SK-N-SH (cell line): ENCODE data around the gene MGAT4A. TPM values are rescaled to one million over a fixed set of nuclear protein-coding genes. Genes with fewer than 3 reads are reported as not detected.

ENCODE experiments used
- CTCF ChIA-PET: fragments of 300-600, 350-600 bp; formaldehyde crosslinking; extraction: SDS; loops from one replicate; lab custom pipeline; 2021; lab: Yijun Ruan, JAX
- POLR2A ChIA-PET: fragments of 350-600 bp; sonication (Branson Sonifier 250); formaldehyde crosslinking; extraction: SDS; loops from one replicate; lab custom pipeline; 2020; ENCODE audit warnings: antibody characterized with exemption, inconsistent platforms; lab: Yijun Ruan, JAX
- DNase-seq: peaks from one replicate; pipeline ENCODE4 v3.0.0; 2012
- H2AFZ ChIP-seq: fragments of 200-600 bp; sonication (generic); 2 replicates; pipeline ENCODE4 v1.8.1; 2016; ENCODE audit warnings: antibody characterized with exemption, mild to moderate bottlenecking, low read depth
- H3F3A ChIP-seq: fragments of 200-600 bp; sonication (generic); replicated peaks from 2 replicates; pipeline ENCODE3; 2016; ENCODE audit warnings: antibody characterized with exemption, mild to moderate bottlenecking; ENCODE audit not compliant: insufficient read depth
- H3K27ac ChIP-seq, 2 experiments: fragments of 200-500 bp in 1 of 2; fragments of 200-600 bp in 1 of 2; sonication (Bioruptor generic) in 1 of 2; sonication (generic), shearing (Covaris generic) in 1 of 2; 2 replicates each; pipeline versions ENCODE4 v1.5.1 to v1.6.1; 2014 to 2016; ENCODE audit warnings: low read depth in 2 of 2, inconsistent platforms in 1 of 2, low read length in 1 of 2, mild to moderate bottlenecking in 1 of 2, mixed read lengths in 1 of 2
- H3K27me3 ChIP-seq: fragments of 200-600 bp; sonication (generic), shearing (Covaris generic); 2 replicates; pipeline ENCODE4 v1.6.1; 2016; ENCODE audit warnings: mixed run types; ENCODE audit not compliant: insufficient read depth
- H3K36me3 ChIP-seq, 2 experiments: fragments of 200-500 bp in 1 of 2; fragments of 200-600 bp in 1 of 2; sonication (Bioruptor generic) in 1 of 2; sonication (generic) in 1 of 2; replicated peaks in 1 of 2; 2 replicates each; pipeline versions ENCODE3 to v1.5.1; 2014 to 2016; ENCODE audit warnings: low read length in 1 of 2, mild to moderate bottlenecking in 1 of 2; ENCODE audit not compliant: insufficient read depth in 2 of 2, control insufficient read depth in 1 of 2
- H3K4me1 ChIP-seq, 2 experiments: fragments of 200-500 bp in 1 of 2; fragments of 200-600 bp in 1 of 2; sonication (Bioruptor generic) in 1 of 2; sonication (generic), shearing (Covaris generic) in 1 of 2; 2 replicates each; pipeline versions ENCODE4 v1.5.1 to v1.6.1; 2014 to 2016; ENCODE audit warnings: low read depth in 1 of 2, low read length in 1 of 2, mixed run types in 1 of 2; ENCODE audit not compliant: insufficient read depth in 2 of 2, control insufficient read depth in 1 of 2
- H3K4me2 ChIP-seq: fragments of 200-600 bp; sonication (generic), shearing (Covaris generic); 2 replicates; pipeline ENCODE4 v1.6.1; 2017; ENCODE audit warnings: mixed run types
- H3K4me3 ChIP-seq, 2 experiments: fragments of 200-500 bp in 1 of 2; fragments of 200-600 bp in 1 of 2; sonication (Bioruptor generic) in 1 of 2; sonication (generic), shearing (Covaris generic) in 1 of 2; 2 replicates each; pipeline versions ENCODE4 v1.5.1 to v1.8.1; 2014 to 2016; ENCODE audit warnings: low read depth in 2 of 2, inconsistent platforms in 1 of 2, low read length in 1 of 2, mild to moderate bottlenecking in 1 of 2, mixed read lengths in 1 of 2, moderate library complexity in 1 of 2
- H3K79me2 ChIP-seq: fragments of 200-600 bp; sonication (generic); 2 replicates; pipeline ENCODE4 v1.8.1; 2017; ENCODE audit warnings: mild to moderate bottlenecking; ENCODE audit not compliant: insufficient read depth
- H3K9ac ChIP-seq: fragments of 200-600 bp; sonication (generic); 2 replicates; pipeline ENCODE4 v1.6.1; 2017; ENCODE audit warnings: mixed run types
- H3K9me2 ChIP-seq: fragments of 200-600 bp; sonication (generic); 2 replicates; pipeline ENCODE4 v1.6.1; 2017; ENCODE audit warnings: mixed run types
- H3K9me3 ChIP-seq: fragments of 200-600 bp; sonication (generic); 2 replicates; pipeline ENCODE4 v1.6.1; 2017; ENCODE audit warnings: mixed run types, mild to moderate bottlenecking, moderate library complexity
- H4K20me1 ChIP-seq: fragments of 200-600 bp; sonication (generic); 2 replicates; pipeline ENCODE4 v1.6.1; 2017; ENCODE audit warnings: mild to moderate bottlenecking, mixed run types; ENCODE audit not compliant: insufficient read depth
- CHD2 ChIP-seq: fragments of 150-350 bp; IDR thresholded peaks from 2 replicates; pipeline ENCODE4 v1.6.1; 2018; ENCODE audit warnings: low read length; ENCODE audit not compliant: partially characterized antibody
- EZH2phosphoT487 ChIP-seq: fragments of 200-600 bp; sonication (generic); IDR thresholded peaks from 2 replicates; pipeline ENCODE4 v1.6.1; 2017; ENCODE audit warnings: low read depth, mixed run types, mild to moderate bottlenecking, antibody characterized with exemption, moderate library complexity, borderline replicate concordance
- FOSL2 ChIP-seq: IDR thresholded peaks from 2 replicates; pipeline ENCODE4 v1.4.0; 2012; ENCODE audit warnings: low read depth, mild to moderate bottlenecking, moderate library complexity, borderline replicate concordance
- FOXJ3 ChIP-seq: sonication (generic); formaldehyde crosslinking; IDR thresholded peaks from 2 replicates; pipeline ENCODE4 v1.5.1; 2020; ENCODE audit warnings: mild to moderate bottlenecking, missing genetic modification reagents
- FOXM1 ChIP-seq: IDR thresholded peaks from 2 replicates; pipeline ENCODE4 v1.4.0; 2012; ENCODE audit warnings: low read depth, mild to moderate bottlenecking
- GABPA ChIP-seq: IDR thresholded peaks from 2 replicates; pipeline ENCODE4 v1.4.0; 2012; ENCODE audit warnings: low read depth, mild to moderate bottlenecking
- GATA2 ChIP-seq: sonication (generic); formaldehyde crosslinking; IDR thresholded peaks from 2 replicates; pipeline ENCODE4 v1.5.0; 2020; ENCODE audit warnings: mild to moderate bottlenecking, missing genetic modification reagents
- JUND ChIP-seq: IDR thresholded peaks from 2 replicates; pipeline ENCODE4 v1.4.0; 2012
- MEF2A ChIP-seq: IDR thresholded peaks from 2 replicates; pipeline ENCODE4 v1.4.0; 2012; ENCODE audit warnings: low read depth, borderline replicate concordance
- NFIC ChIP-seq: IDR thresholded peaks from 2 replicates; pipeline ENCODE4 v1.4.0; 2012; ENCODE audit warnings: borderline replicate concordance
- POLR2AphosphoS5 ChIP-seq: IDR thresholded peaks from 2 replicates; pipeline ENCODE4 v1.6.1; 2012; ENCODE audit warnings: low read depth, low read length
- RAD21 ChIP-seq: IDR thresholded peaks from 2 replicates; pipeline ENCODE4 v1.6.1; 2012; ENCODE audit warnings: mild to moderate bottlenecking, low read length
- RFX5 ChIP-seq: IDR thresholded peaks from 2 replicates; pipeline ENCODE4 v1.6.1; 2012; ENCODE audit warnings: mild to moderate bottlenecking, improper control_type of control experiment, low read length
- RXRA ChIP-seq: IDR thresholded peaks from 2 replicates; pipeline ENCODE4 v1.4.0; 2012; ENCODE audit warnings: low read depth, mild to moderate bottlenecking, borderline replicate concordance
- SMC3 ChIP-seq: IDR thresholded peaks from 2 replicates; pipeline ENCODE4 v1.6.1; 2012; ENCODE audit warnings: low read depth, low read length, improper control_type of control experiment
- YY1 ChIP-seq: IDR thresholded peaks from 2 replicates; pipeline ENCODE4 v1.4.0; 2012; ENCODE audit warnings: low read depth, mild to moderate bottlenecking
- WGBS: methylation state at CpG from one replicate; pipeline ENCODE4 v1.1.6; 2017; ENCODE audit warnings: low lambda C conversion rate; 5-methylcytosine and 5-hydroxymethylcytosine counted together
- polyA plus RNA-seq, 3 experiments: library from polyadenylated mRNA; depleted of rRNA; stranded (reverse); fragments of >200 nt; gene quantifications; 2 replicates each; pipeline ENCODE4 v1.2.3, GENCODE V29; 2012
- TF ChIP-seq, protein P1 (sequence below): fragments of 150-350 bp; IDR thresholded peaks from 2 replicates; pipeline ENCODE4 v1.6.1; 2016; ENCODE audit warnings: mild to moderate bottlenecking, low read depth, low read length
- TF ChIP-seq, protein P2 (sequence below): IDR thresholded peaks from 2 replicates; pipeline ENCODE4 v1.6.1; 2012; ENCODE audit warnings: mild to moderate bottlenecking, low read depth, low read length, moderate library complexity

Gene MGAT4A
- polyA plus RNA-seq, 1 of the 3 experiments (the other 2 are of a cell fraction), result 0.07 TPM

DNA sequence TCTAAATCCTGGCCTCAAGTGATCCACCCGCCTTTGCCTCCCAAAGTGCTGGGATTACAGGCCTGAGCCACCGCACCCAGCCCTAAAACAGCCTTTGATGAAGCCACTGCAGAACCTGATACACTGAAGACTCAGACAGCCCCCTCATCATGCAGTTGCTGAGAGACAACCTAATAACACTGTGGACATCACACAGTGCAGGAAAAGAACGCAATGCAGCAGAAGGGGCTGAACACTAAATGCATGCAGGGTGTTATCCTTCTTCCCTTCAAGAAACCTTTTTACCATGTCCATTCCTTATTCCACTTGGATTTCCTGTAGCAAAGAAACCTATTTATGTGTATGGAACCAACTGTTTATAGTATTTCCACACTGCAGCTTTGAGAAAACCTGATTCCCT, 35.7 kb downstream of the MGAT4A start (continued):
- TF ChIP-seq RXRA (no peak), JUND (no peak), SMC3 (no peak), GATA2 (no peak), MEF2A (no peak), FOSL2 (no peak), FOXM1 (no peak), FOXJ3 (CRISPR knock-in tag) (no peak)
- TF ChIP-seq, all 33 proteins: peak for 0

DNA sequence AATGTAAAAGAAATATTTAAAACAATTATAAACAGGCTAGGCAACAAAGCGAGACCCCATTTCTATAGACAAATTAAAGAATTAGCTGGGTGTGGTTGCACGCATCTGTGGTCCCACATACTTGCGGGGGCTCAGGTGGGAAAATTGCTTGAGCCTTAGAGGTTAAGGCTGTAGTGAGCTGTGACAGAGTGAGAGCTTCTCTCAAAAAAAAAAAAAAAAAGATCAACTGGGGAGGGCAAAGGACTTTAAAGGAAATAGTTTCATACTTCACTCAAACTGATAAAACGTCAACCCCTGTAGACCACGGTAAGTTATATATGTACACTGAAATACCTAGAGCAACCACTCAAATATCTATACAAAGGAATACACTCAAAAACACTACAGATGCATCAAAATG, 37.5 kb downstream of the MGAT4A start:
- Histone ChIP-seq H3K4me2 (no peak overlapping the region), H2AFZ (no peak overlapping the region), H3K4me3 (no peak overlapping the region), H4K20me1 (no peaks in the 10 kb centered on the region), H3K9me3 (no peaks in the 10 kb centered on the region), H3K27ac (no peak overlapping the region), H3K79me2 (no peaks in the 10 kb centered on the region), H3K4me1 (no peaks in the 10 kb centered on the region), H3K9ac (no peak overlapping the region), H3K9me2 (no peaks in the 10 kb centered on the region), H3K36me3 (no peaks in the 10 kb centered on the region), H3F3A (no peaks in the 10 kb centered on the region), H3K27me3 (no peaks in the 10 kb centered on the region; the same call in 1 of the 2 replicates)
- no peak for DNase-seq
- TF ChIP-seq FOSL2 (no peak), RFX5 (no peak), FOXM1 (no peak), GABPA (no peak), EZH2phosphoT487 (no peak), RAD21 (no peak), YY1 (no peak), CHD2 (no peak), POLR2AphosphoS5 (no peak), NFIC (no peak), FOXJ3 (CRISPR knock-in tag) (no peak), JUND (no peak)
- TF ChIP-seq, protein P1, sequence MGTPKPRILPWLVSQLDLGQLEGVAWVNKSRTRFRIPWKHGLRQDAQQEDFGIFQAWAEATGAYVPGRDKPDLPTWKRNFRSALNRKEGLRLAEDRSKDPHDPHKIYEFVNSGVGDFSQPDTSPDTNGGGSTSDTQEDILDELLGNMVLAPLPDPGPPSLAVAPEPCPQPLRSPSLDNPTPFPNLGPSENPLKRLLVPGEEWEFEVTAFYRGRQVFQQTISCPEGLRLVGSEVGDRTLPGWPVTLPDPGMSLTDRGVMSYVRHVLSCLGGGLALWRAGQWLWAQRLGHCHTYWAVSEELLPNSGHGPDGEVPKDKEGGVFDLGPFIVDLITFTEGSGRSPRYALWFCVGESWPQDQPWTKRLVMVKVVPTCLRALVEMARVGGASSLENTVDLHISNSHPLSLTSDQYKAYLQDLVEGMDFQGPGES, result no peak
- TF ChIP-seq, protein P2, sequence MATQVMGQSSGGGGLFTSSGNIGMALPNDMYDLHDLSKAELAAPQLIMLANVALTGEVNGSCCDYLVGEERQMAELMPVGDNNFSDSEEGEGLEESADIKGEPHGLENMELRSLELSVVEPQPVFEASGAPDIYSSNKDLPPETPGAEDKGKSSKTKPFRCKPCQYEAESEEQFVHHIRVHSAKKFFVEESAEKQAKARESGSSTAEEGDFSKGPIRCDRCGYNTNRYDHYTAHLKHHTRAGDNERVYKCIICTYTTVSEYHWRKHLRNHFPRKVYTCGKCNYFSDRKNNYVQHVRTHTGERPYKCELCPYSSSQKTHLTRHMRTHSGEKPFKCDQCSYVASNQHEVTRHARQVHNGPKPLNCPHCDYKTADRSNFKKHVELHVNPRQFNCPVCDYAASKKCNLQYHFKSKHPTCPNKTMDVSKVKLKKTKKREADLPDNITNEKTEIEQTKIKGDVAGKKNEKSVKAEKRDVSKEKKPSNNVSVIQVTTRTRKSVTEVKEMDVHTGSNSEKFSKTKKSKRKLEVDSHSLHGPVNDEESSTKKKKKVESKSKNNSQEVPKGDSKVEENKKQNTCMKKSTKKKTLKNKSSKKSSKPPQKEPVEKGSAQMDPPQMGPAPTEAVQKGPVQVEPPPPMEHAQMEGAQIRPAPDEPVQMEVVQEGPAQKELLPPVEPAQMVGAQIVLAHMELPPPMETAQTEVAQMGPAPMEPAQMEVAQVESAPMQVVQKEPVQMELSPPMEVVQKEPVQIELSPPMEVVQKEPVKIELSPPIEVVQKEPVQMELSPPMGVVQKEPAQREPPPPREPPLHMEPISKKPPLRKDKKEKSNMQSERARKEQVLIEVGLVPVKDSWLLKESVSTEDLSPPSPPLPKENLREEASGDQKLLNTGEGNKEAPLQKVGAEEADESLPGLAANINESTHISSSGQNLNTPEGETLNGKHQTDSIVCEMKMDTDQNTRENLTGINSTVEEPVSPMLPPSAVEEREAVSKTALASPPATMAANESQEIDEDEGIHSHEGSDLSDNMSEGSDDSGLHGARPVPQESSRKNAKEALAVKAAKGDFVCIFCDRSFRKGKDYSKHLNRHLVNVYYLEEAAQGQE, result no peak
- POLR2A ChIA-PET, result no interaction called here
- CTCF ChIA-PET, result no interaction called here
- WGBS, result 80% methylated on average over 5 of the region's 5 CpGs
